HG03457 (cell line): ENCODE data around the gene KAZALD1.
A peak's percentile ranks its signal among the peaks of the same experiment; 100 is the strongest.
"Not testable (repeated sequence)": the region's sequence is repeated elsewhere in the genome, so short reads cannot be mapped to it uniquely, and the experiment has no call there.

Experiments used
- ATAC-seq: cut with Tn5 transposase; IDR thresholded peaks from one replicate; pipeline ENCODE4 v1.9.1; 2021; ENCODE audit warnings: moderate number of reproducible peaks; ENCODE audit not compliant: unreplicated experiment

Gene KAZALD1

GRCh38 chr10:101029520-101030295, 32.1 kb upstream of the KAZALD1 start:
- no peak for ATAC-seq

GRCh38 chr10:101030496-101031127, 31.2 kb upstream of the KAZALD1 start:
- ATAC-seq, result no peak

- peak; percentile 79 for ATAC-seq
These were observed 30.5 kb upstream of the KAZALD1 start, which contains the start of the genes PDZD7 and SFXN3 for GRCh38 chr10:101031128-101031795. Gene PDZD7 (minus strand): TSS chr10:101031129. CDS start chr10:101030219, 910 bp downstream. Gene SFXN3 (plus strand): TSS chr10:101031234. CDS start chr10:101034695, 3,461 bp downstream.

- no peak for ATAC-seq
These were observed 29.8 kb upstream of the KAZALD1 start for GRCh38 chr10:101031796-101032636.

- ATAC-seq, result no peak
These were observed 29.1 kb upstream of the KAZALD1 start for GRCh38 chr10:101032637-101033224.

GRCh38 chr10:101033276-101033675, 28.5 kb upstream of the KAZALD1 start:
- ATAC-seq, result no peak

- ATAC-seq, result not testable (repeated sequence)
These were observed 27.4 kb upstream of the KAZALD1 start for GRCh38 chr10:101034404-101034803.

GRCh38 chr10:101035314-101035713, 26.5 kb upstream of the KAZALD1 start:
- ATAC-seq, result no peak

- no peak for ATAC-seq
These were observed 25.7 kb upstream of the KAZALD1 start for GRCh38 chr10:101035916-101036702.

GRCh38 chr10:101036726-101037125, 25.1 kb upstream of the KAZALD1 start:
- ATAC-seq, result no peak

- ATAC-seq, result no peak
These were observed 23.3 kb upstream of the KAZALD1 start for GRCh38 chr10:101038484-101038883.

- ATAC-seq, result no peak
These were observed 21.7 kb upstream of the KAZALD1 start for GRCh38 chr10:101040061-101040460.

GRCh38 chr10:101040851-101041250, 20.9 kb upstream of the KAZALD1 start:
- no peak for ATAC-seq

GRCh38 chr10:101041252-101041761, 20.5 kb upstream of the KAZALD1 start:
- no peak for ATAC-seq

- ATAC-seq, result no peak
These were observed 19.7 kb upstream of the KAZALD1 start for GRCh38 chr10:101042118-101042517.

- ATAC-seq, result peak; percentile 84
These were observed 19.0 kb upstream of the KAZALD1 start for GRCh38 chr10:101042667-101043362.

GRCh38 chr10:101043363-101043707, 18.5 kb upstream of the KAZALD1 start:
- no peak for ATAC-seq

- no peak for ATAC-seq
These were observed 17.7 kb upstream of the KAZALD1 start for GRCh38 chr10:101044117-101044516.
